Measurements from ENCODE around the gene MAPKAPK2.
"Not testable (repeated sequence)": the region's sequence is repeated elsewhere in the genome, so short reads cannot be mapped to it uniquely, and the experiment has no call there.

MAPKAPK2 gene

GRCh38 chr1:206760590-206760989 lies 75.9 kb downstream of the MAPKAPK2 start:
- no peaks in the 10 kb centered on the region for H3K79me2 ChIP-seq (ENCODE audit: insufficient read depth, low read length)
- no peaks in the 10 kb centered on the region for H3K36me3 ChIP-seq (ENCODE audit: insufficient read depth, low read length)
- H4K20me1 ChIP-seq (ENCODE audit: insufficient read depth, low read length, poor library complexity, severe bottlenecking), result no peaks in the 10 kb centered on the region
- TF ChIP-seq, protein P1, sequence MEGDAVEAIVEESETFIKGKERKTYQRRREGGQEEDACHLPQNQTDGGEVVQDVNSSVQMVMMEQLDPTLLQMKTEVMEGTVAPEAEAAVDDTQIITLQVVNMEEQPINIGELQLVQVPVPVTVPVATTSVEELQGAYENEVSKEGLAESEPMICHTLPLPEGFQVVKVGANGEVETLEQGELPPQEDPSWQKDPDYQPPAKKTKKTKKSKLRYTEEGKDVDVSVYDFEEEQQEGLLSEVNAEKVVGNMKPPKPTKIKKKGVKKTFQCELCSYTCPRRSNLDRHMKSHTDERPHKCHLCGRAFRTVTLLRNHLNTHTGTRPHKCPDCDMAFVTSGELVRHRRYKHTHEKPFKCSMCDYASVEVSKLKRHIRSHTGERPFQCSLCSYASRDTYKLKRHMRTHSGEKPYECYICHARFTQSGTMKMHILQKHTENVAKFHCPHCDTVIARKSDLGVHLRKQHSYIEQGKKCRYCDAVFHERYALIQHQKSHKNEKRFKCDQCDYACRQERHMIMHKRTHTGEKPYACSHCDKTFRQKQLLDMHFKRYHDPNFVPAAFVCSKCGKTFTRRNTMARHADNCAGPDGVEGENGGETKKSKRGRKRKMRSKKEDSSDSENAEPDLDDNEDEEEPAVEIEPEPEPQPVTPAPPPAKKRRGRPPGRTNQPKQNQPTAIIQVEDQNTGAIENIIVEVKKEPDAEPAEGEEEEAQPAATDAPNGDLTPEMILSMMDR (conservative IDR thresholded peaks at IDR 0.05; ENCODE audit: low read length), result no peak
- no peak for TF ChIP-seq EZH2phosphoT487 (IDR thresholded peaks at IDR 0.05; ENCODE audit: borderline replicate concordance)
- no peak overlapping the region for H3K4me3 ChIP-seq (ENCODE audit: low read length, poor library complexity, severe bottlenecking)
- H3K9me2 ChIP-seq (replicated peaks; ENCODE audit: low read depth, low read length), result no peaks in the 10 kb centered on the region
- H2AFZ ChIP-seq (ENCODE audit: low read length), result no peak overlapping the region
- no peaks in the 10 kb centered on the region for H3K9me3 ChIP-seq (ENCODE audit: insufficient read depth, low read depth, low read length)
- H3K9ac ChIP-seq (ENCODE audit: low read depth, low read length, poor library complexity, severe bottlenecking), result peak overlapping the region; percentile 17
- H3F3A ChIP-seq (ENCODE audit: low read depth), result peaks cover 10% of the 10 kb centered on the region
- H3K4me2 ChIP-seq (ENCODE audit: low read depth, low read length, poor library complexity, severe bottlenecking), result peak overlapping the region; percentile 29
- no peaks in the 10 kb centered on the region for H3K27me3 ChIP-seq (ENCODE audit: insufficient read depth, low read length, poor library complexity, severe bottlenecking)
- H3K4me1 ChIP-seq (ENCODE audit: insufficient read depth, low read length, poor library complexity, severe bottlenecking), result peaks cover 59% of the 10 kb centered on the region

DNA sequence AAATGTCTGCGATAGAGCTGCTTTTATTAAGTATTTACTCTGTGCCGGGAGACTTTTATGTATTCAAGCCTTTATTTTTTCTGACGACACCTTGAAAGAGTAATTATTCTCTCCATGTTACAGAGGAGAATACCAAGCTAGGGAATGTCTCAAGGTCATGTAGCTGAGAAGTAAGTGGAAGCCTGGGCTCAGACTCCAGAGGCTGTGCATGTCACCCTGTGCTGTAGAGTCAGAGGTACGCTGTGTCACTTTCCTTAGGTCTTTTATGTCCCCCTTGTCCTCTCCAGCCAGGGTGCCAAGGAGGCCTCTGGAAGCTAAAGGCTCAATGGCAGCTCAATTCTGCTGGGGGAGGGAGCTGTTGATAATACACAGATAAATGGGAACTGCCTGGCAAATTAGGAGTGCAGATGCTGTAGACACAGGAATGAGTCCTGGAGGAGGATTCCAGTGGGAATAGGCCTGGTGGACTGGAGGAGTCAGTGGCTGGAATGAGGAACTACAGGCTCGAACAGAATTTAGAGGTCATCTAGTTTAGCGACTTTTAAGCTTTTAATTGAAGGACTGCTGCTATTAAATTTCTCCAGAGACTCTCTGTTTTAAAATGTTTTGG lies 76.6 kb downstream of the MAPKAPK2 start:
- Histone ChIP-seq H3K9ac (ENCODE audit: low read depth, low read length, poor library complexity, severe bottlenecking) (peak overlapping the region; percentile 17), H3K36me3 (ENCODE audit: insufficient read depth, low read length) (no peaks in the 10 kb centered on the region), H3K79me2 (ENCODE audit: insufficient read depth, low read length) (no peaks in the 10 kb centered on the region), H3F3A (ENCODE audit: low read depth) (peaks cover 10% of the 10 kb centered on the region), H3K4me3 (ENCODE audit: low read length, poor library complexity, severe bottlenecking) (no peak overlapping the region), H3K4me2 (ENCODE audit: low read depth, low read length, poor library complexity, severe bottlenecking) (peak overlapping the region; percentile 29), H3K9me2 (replicated peaks; ENCODE audit: low read depth, low read length) (no peaks in the 10 kb centered on the region), H3K9me3 (ENCODE audit: insufficient read depth, low read depth, low read length) (no peaks in the 10 kb centered on the region), H4K20me1 (ENCODE audit: insufficient read depth, low read length, poor library complexity, severe bottlenecking) (no peaks in the 10 kb centered on the region), H3K4me1 (ENCODE audit: insufficient read depth, low read length, poor library complexity, severe bottlenecking) (peaks cover 61% of the 10 kb centered on the region), H3K27me3 (ENCODE audit: insufficient read depth, low read length, poor library complexity, severe bottlenecking) (no peaks in the 10 kb centered on the region), H2AFZ (ENCODE audit: low read length) (no peak overlapping the region)
- no peak for TF ChIP-seq EZH2phosphoT487 (IDR thresholded peaks at IDR 0.05; ENCODE audit: borderline replicate concordance)
- TF ChIP-seq, protein P1 (conservative IDR thresholded peaks at IDR 0.05; ENCODE audit: low read length), result no peak

- H3K79me2 ChIP-seq (ENCODE audit: insufficient read depth, low read length); H3K36me3 ChIP-seq (ENCODE audit: insufficient read depth, low read length); H3K4me2 ChIP-seq (ENCODE audit: low read depth, low read length, poor library complexity, severe bottlenecking); H4K20me1 ChIP-seq (ENCODE audit: insufficient read depth, low read length, poor library complexity, severe bottlenecking); H3F3A ChIP-seq (ENCODE audit: low read depth); H3K9me2 ChIP-seq (replicated peaks; ENCODE audit: low read depth, low read length); H2AFZ ChIP-seq (ENCODE audit: low read length); H3K27me3 ChIP-seq (ENCODE audit: insufficient read depth, low read length, poor library complexity, severe bottlenecking); H3K9me3 ChIP-seq (ENCODE audit: insufficient read depth, low read depth, low read length); H3K9ac ChIP-seq (ENCODE audit: low read depth, low read length, poor library complexity, severe bottlenecking); H3K4me3 ChIP-seq (ENCODE audit: low read length, poor library complexity, severe bottlenecking): not testable (repeated sequence)
- H3K4me1 ChIP-seq (ENCODE audit: insufficient read depth, low read length, poor library complexity, severe bottlenecking), result peaks cover 58% of the 10 kb centered on the region
These were observed 78.1 kb downstream of the MAPKAPK2 start for GRCh38 chr1:206762741-206763364.

DNA sequence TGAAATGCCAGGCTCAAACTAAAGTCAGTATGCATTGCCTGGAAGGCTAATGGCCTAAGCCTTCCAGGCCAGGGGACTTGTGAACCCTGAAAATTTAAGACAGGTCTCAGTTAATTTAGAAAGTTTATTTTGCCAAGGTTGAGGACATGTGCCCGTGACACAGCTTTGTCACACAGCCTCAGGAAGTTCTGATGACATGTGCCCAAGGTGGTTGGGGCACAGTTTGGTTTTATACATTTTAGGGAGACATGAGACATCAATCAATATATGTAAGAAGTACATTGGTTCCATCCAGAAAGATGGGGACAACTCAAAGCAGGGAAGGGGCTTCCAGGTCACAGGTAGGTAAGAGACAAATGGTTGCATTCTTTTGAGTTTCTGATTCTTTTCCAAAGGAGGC lies 81.1 kb downstream of the MAPKAPK2 start:
- not testable (repeated sequence) for H3K9me3 ChIP-seq (ENCODE audit: insufficient read depth, low read depth, low read length); H3F3A ChIP-seq (ENCODE audit: low read depth); H3K36me3 ChIP-seq (ENCODE audit: insufficient read depth, low read length); H2AFZ ChIP-seq (ENCODE audit: low read length); H3K9me2 ChIP-seq (replicated peaks; ENCODE audit: low read depth, low read length); H3K79me2 ChIP-seq (ENCODE audit: insufficient read depth, low read length); H4K20me1 ChIP-seq (ENCODE audit: insufficient read depth, low read length, poor library complexity, severe bottlenecking); H3K27me3 ChIP-seq (ENCODE audit: insufficient read depth, low read length, poor library complexity, severe bottlenecking)
- Histone ChIP-seq H3K4me2 (ENCODE audit: low read depth, low read length, poor library complexity, severe bottlenecking) (peak overlapping the region; percentile 66), H3K4me1 (ENCODE audit: insufficient read depth, low read length, poor library complexity, severe bottlenecking) (peaks cover 60% of the 10 kb centered on the region), H3K4me3 (ENCODE audit: low read length, poor library complexity, severe bottlenecking) (peak overlapping the region; percentile 20), H3K9ac (ENCODE audit: low read depth, low read length, poor library complexity, severe bottlenecking) (peak overlapping the region; percentile 39)

Measured in Loucy (cell line).